ENCODE measurements around the gene SIK3.

- no peak for TF ChIP-seq POLR2A (IDR thresholded peaks at IDR 0.05)
- TF ChIP-seq CTCF (IDR thresholded peaks at IDR 0.05): peak in 3 of 6 experiments; percentile 13 to 17 (median 16)
These were observed 47.1 kb upstream of the SIK3 start for GRCh38 chr11:117145393-117145761.

Data from adrenal gland (tissue), 5 donors.